ENCODE data around the gene RPS14.
"Not testable (repeated sequence)": the region's sequence is repeated elsewhere in the genome, so short reads cannot be mapped to it uniquely, and the experiment has no call there.

The RPS14 gene

GRCh38 chr5:150446088-150446487 lies 3.5 kb downstream of the RPS14 start:
- DNase-seq (ENCODE audit: low read depth in 1 of 2, low spot score in 1 of 2), result no peak

GRCh38 chr5:150444770-150445169 lies 4.8 kb downstream of the RPS14 start:
- no peak for DNase-seq (ENCODE audit: low read depth in 1 of 2, low spot score in 1 of 2)

- no peak for DNase-seq (ENCODE audit: low read depth in 1 of 2, low spot score in 1 of 2)
Observed at GRCh38 chr5:150443242-150444075, 6.1 kb downstream of the RPS14 start.

- DNase-seq (ENCODE audit: low read depth in 1 of 2, low spot score in 1 of 2), result no peak
Observed at GRCh38 chr5:150442699-150443080, 6.8 kb downstream of the RPS14 start.

GRCh38 chr5:150441813-150442698 lies 7.5 kb downstream of the RPS14 start:
- no peak for DNase-seq (ENCODE audit: low read depth in 1 of 2, low spot score in 1 of 2)

- DNase-seq (ENCODE audit: low read depth in 1 of 2, low spot score in 1 of 2), result no peak
Observed at GRCh38 chr5:150440948-150441812, 8.4 kb downstream of the RPS14 start.

GRCh38 chr5:150438873-150439546 lies 10.5 kb downstream of the RPS14 start:
- no peak for DNase-seq (ENCODE audit: low read depth in 1 of 2, low spot score in 1 of 2)

- peak; percentile 83 to 85 for DNase-seq (ENCODE audit: low read depth in 1 of 2, low spot score in 1 of 2)
Observed at GRCh38 chr5:150436141-150436680, 13.3 kb downstream of the RPS14 start.

GRCh38 chr5:150434464-150434863 lies 15.1 kb downstream of the RPS14 start:
- DNase-seq (ENCODE audit: low read depth in 1 of 2, low spot score in 1 of 2), result no peak

- DNase-seq (ENCODE audit: low read depth in 1 of 2, low spot score in 1 of 2), result no peak
Observed at GRCh38 chr5:150431574-150431973, 18.0 kb downstream of the RPS14 start.

GRCh38 chr5:150431048-150431447 lies 18.5 kb downstream of the RPS14 start:
- DNase-seq (ENCODE audit: low read depth in 1 of 2, low spot score in 1 of 2), result no peak

GRCh38 chr5:150429410-150429873 lies 20.1 kb downstream of the RPS14 start:
- no peak for DNase-seq (ENCODE audit: low read depth in 1 of 2, low spot score in 1 of 2)

GRCh38 chr5:150428978-150429377 lies 20.6 kb downstream of the RPS14 start:
- DNase-seq (ENCODE audit: low read depth in 1 of 2, low spot score in 1 of 2), result no peak

- no peak for DNase-seq (ENCODE audit: low read depth in 1 of 2, low spot score in 1 of 2)
Observed at GRCh38 chr5:150428106-150428876, 21.2 kb downstream of the RPS14 start.

- not testable (repeated sequence) for DNase-seq (ENCODE audit: low read depth in 1 of 2, low spot score in 1 of 2)
Observed at GRCh38 chr5:150426165-150426564, 23.4 kb downstream of the RPS14 start.

GRCh38 chr5:150422758-150423157 lies 26.8 kb downstream of the RPS14 start:
- DNase-seq (ENCODE audit: low read depth in 1 of 2, low spot score in 1 of 2), result no peak

- no peak for DNase-seq (ENCODE audit: low read depth in 1 of 2, low spot score in 1 of 2)
Observed at GRCh38 chr5:150422075-150422474, 27.5 kb downstream of the RPS14 start.

GRCh38 chr5:150419630-150420270 lies 29.8 kb downstream of the RPS14 start:
- DNase-seq (ENCODE audit: low read depth in 1 of 2, low spot score in 1 of 2), result no peak

All from activated T-helper 1 cell treated with anti-CD3 and anti-CD28 coated beads, Interleukin-2, amount 50 U/mL, for 16 hours (primary cell).